SIG-M5 treated with dmso at 0.1 percent for 504 hours (cell line): ENCODE measurements around the gene TTBK1.

ENCODE experiments used
- DNase-seq: peaks from one replicate; lab custom pipeline; 2025; ENCODE audit not compliant: unreplicated experiment; lab: John Stamatoyannopoulos, UW

Gene TTBK1

DNA sequence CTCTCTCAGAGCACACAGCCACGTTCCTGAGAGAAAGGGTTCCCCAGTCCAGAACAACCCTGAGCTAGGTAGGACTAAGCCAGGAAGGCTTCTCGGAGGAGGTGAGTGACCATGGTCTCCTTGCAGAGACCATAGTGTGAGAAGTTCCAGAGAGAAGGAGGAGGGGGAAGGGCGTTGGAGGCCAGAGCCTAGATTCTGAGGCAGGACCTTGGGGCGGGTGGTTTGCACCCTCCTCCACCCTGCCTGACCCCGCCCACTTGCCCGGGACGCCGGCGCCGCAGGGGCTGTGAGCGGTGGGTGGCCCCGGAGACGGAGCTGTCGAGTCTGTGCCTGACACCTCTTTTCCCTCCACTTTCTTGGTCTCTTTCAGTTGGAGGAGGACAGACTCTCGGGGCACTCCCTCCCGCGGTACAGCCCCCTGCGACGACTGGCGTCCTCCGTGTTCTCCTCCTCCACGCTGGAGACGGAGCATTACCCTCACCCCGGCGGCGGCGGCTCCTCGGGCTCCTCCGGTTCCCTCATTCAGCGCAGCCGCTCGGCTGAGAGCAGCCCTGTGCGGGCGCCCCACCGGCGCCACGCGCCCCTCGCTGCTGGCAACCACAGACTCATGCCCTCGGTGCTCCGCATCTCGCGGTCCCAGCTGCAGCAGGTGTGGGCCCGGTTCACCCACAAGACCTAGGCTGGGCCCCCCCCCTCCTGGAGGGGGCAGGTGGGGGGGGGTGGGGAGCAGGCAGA lies 26.2 kb downstream of the TTBK1 start:
- no peak for DNase-seq

DNA sequence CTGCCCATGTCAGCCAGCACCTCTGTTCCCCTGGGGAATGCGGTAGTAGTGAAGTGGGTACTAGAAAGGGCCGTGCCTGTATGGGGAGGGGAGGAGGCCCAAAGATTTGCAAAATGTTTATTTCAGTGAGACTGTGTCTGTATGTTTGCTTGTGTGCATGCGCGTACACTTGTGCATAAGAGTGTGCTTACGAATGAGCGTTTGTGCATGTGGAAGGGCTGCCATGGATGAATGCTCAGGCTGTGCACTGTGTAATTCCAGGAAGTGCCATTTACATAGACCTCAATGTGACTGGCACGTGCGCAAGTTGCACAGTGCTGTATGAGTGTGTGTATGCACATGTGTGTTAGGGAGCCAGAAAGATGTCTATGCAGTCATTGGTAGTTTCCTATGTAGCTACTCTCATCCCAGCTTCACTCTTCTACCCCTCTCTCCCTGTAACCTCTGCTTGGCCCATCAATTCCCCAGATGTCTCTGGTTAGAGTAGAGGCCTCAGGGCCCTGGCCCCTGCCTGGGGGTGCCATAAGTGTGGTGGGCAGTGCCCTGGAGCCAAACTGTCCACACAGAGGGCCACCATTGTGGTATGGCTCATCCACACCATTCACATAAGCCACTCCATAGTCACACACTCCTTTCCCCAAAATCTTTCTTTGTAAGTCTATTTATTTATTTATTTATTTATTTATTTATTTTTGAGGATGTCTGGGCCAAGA lies 28.0 kb downstream of the TTBK1 start:
- no peak for DNase-seq

DNA sequence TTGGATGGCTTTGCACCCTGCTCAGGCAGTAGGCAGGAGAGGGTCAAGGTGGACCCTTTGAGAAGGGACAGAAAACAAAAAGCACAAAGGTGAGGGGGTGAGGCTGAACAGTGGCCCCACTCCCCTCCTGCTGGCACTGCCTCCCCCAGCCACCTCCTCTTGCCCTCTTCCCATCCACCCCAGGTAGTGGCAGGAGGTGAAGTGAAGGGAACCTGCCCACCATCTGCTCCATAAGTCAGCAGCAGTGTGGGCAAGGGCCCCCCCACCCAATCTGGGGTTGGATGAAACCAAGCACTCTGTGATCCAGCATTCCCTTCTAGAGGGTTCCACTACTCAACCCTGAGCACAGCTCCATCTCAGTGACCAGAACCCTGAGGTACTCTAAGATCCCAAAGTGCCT lies 28.7 kb downstream of the TTBK1 start:
- DNase-seq: no peak

GRCh38 chr6:43273707-43274106 lies 30.4 kb downstream of the TTBK1 start:
- DNase-seq: no peak

DNA sequence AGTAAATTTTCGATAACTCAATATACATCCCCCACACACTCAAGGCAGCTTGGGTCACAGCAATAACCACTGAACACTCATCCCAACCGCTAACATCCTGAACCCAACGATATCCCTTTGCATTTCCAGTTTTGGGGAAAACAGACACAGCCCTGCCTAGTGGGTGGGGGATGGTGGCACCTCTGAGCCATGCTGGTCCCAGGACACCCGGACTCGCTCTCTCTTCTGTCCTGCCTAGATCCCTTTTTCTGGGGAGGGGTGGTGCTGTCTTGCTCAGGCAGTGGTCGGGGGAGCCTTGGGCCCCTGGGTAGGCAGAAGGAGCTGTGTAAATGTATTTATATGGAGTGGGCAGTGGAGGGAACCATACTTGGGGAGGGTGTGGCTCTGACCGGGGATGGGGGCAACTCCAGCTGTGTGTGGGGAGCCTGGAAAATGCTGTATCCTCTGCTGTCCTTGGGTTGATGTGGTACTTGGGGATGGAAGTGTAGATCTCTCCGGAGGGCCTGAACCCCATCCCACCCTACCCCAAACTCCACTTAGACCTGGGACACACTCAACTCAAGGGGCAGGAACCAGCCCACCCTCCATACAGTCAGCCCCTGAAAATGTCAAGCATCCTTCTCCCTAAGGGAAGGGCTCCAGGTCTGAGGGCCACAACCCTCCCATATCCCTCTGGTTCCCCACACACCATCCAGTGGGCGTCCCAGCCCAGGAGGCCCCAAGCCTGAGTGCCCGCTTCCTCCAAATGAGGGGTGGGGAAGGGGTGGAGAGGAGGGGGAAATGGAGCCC lies 31.0 kb downstream of the TTBK1 start:
- no peak for DNase-seq

DNA sequence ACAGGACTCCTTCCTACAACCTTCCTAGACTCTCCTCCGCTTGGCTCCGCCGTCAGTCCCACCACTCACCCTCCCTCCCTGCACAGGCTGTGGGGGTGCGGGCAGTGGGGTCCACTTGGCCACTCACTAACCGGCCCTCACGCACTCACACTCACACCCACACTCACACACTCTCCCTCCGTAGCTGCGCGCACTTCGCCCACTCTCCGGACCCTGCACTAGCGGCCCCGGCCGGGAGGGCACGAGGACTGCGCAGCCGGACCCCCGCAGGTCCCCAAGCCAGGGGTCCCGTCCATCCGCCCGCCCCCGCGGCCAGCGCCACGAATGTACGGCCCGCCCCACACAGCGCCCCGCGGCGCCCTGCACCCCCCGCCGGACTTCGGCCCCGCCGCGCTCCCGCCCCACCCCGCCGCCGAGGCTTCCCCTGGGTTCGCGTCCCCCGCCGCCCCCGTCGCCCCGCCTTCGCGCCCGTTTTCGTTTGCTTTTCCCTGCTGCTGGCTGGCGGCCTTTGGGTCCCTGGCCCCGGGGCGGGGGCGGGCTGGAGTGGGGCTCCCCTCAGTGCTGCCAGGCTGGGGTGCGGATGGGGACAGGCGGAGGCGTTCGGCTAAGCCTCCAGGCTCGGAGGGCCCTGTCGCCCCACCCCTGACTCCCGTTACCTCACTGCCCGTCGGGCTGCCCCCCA lies 31.8 kb downstream of the TTBK1 start:
- no peak for DNase-seq

- no peak for DNase-seq
These were observed 32.7 kb downstream of the TTBK1 start for GRCh38 chr6:43275801-43276576.

DNA sequence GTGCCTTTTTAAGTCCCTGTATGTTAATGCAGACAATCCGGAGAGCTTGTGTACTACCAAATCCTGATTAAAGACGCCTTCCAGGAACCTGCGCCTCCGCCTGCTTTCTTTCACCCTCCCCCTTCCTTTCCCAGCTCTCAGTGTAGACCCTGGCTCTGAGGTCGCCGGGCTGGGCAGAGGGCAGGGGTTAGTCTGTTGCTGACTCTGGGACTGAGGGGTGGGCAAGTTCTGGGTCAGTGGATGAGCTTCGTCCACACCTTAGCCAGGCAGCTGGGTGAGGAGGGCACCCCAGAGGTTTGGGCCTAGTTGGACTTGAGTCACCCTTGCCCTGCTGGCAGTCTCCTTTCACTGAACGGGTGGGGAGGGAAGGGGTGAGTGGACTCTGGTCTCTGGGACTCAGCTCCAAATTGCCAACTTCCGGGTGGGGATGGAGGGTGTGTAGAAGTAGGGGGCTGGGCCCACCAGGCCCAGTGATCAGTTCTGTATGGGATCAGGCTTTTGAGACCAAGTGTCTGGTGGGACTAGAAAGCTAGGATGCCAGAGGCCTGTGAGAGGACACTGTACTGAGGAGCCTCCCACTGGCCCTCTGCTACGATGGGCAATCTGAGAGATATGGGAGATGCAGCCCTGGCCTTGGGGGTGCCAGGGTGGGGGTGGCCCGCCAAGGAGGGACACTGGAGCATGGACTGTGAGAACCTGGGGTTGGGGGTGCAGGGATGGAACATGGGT lies 33.5 kb downstream of the TTBK1 start:
- no peak for DNase-seq

- no peak for DNase-seq
These were observed 34.0 kb downstream of the TTBK1 start for GRCh38 chr6:43277306-43277642.

- no peak for DNase-seq
These were observed 34.6 kb downstream of the TTBK1 start for GRCh38 chr6:43277643-43278523.

DNA sequence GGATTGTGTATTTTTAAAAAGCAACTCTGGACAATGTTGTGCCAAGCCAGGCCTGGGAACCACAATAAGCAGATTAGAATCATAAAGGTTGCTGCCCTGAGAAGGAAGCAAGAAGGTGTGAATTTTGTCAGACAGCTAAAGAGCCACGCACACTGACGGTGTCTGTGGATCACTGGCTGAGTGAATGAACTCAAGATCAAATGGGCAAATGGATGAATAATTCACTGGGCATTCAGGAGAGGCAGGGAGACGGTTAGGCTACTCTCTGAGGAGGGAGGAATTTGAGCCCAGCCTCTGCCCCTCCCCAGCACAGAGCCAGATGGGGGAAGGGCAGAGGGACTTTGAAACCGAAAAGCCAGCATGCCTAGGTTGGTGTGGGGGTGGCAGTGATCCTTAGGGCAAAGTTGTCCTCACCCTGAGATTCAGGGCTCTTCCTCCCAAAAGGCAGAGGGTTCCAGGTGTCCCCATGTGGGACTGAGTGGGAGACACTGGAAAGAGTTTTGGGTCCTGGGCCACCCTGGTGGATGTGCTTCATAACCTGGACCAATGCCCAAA lies 35.3 kb downstream of the TTBK1 start:
- DNase-seq: no peak

DNA sequence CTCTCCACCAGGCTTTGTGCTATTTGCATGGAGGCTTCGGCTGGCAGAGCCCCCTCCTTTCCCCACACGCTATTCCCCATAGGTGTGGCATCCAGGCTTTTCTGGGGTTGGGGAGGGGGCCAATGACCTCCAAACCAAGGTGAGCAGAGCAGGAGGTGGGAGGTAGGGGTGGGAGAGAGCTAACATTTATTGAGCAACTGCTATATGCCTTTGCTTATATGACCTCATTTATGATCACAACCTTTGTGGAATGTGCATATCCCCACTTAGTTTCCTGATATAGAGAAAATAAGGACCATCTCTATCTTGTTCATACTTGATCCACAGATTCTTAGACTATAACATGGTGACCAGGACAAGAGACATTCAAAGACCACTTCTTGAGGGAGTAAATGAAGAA lies 37.0 kb downstream of the TTBK1 start:
- DNase-seq: no peak

GRCh38 chr6:43282060-43282459 lies 38.8 kb downstream of the TTBK1 start:
- DNase-seq: no peak

DNA sequence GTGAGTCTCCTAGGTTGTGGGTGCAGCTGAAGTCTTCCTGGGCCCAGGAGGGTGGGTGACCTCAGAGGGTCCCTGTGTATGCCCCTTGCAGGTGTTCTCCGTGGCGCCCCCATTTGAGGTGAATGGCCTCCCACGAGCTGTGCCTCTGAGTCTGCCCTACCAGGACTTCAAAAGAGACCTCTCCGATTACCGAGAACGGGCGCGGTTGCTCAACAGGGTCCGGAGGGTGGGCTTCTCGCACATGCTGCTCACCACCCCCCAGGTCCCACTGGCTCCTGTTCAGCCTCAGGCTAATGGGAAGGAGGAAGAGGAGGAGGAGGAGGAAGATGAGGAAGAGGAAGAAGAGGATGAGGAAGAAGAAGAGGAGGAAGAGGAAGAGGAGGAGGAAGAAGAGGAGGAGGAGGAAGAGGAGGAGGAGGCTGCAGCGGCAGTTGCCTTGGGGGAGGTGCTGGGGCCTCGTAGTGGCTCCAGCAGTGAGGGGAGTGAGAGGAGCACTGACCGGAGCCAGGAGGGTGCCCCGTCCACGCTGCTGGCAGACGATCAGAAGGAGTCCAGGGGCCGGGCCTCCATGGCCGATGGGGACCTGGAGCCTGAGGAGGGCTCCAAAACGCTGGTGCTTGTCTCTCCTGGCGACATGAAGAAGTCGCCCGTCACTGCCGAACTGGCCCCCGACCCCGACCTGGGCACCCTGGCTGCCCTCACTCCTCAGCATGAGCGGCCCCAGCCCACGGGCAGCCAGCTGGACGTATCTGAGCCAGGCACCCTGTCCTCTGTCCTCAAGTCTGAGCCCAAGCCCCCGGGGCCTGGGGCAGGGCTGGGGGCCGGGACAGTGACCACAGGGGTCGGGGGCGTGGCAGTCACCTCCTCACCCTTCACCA lies 39.6 kb downstream of the TTBK1 start:
- DNase-seq: no peak

DNA sequence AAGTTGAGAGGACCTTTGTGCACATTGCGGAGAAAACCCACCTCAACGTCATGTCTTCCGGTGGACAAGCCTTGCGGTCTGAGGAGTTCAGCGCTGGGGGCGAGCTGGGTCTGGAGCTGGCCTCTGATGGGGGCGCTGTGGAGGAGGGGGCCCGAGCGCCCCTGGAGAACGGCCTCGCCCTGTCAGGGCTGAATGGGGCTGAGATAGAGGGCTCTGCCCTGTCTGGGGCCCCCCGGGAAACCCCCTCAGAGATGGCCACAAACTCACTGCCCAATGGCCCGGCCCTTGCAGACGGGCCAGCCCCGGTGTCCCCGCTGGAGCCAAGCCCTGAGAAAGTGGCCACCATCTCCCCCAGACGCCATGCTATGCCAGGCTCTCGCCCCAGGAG lies 40.2 kb downstream of the TTBK1 start:
- no peak for DNase-seq

DNA sequence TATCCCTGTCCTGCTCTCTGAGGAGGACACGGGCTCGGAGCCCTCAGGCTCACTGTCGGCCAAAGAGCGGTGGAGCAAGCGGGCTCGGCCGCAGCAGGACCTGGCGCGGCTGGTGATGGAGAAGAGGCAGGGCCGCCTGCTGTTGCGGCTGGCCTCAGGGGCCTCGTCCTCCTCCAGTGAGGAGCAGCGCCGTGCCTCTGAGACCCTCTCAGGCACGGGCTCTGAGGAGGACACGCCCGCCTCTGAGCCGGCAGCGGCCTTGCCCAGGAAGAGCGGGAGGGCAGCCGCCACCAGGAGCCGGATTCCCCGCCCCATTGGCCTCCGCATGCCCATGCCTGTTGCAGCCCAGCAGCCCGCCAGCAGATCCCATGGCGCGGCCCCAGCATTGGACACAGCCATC lies 40.6 kb downstream of the TTBK1 start:
- no peak for DNase-seq

DNA sequence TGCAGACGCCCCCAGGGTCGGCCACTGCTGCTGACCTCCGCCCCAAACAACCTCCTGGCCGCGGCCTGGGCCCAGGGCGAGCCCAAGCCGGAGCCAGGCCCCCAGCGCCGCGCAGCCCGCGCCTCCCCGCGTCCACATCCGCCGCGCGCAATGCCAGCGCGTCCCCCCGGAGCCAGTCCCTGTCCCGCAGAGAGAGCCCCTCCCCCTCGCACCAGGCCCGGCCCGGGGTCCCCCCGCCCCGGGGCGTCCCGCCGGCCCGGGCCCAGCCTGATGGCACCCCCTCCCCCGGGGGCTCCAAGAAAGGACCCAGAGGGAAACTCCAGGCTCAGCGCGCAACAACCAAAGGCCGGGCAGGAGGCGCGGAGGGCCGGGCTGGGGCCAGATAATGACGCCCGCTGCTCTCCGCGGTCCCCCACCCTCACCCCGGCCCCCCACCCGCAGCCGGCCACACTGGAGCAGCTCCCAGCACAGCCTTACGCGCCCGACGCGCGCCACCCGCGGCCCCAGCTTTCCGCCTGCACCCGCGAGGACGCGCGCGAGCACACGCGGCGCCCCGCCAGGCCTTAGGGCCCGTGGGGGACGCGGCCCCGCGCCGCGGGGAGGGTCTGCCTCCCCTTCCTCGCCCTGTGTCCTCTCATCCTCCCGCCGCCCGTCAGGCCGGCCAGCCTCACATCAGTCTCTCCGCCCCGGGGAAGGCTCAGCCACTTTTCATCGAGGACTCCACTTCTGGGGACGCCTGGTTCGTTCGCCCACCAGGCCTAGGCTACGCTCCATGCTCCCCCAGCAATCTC lies 41.9 kb downstream of the TTBK1 start:
- DNase-seq: no peak
